SK-N-MC (cell line): ENCODE measurements around the gene PIERCE2.

Experiments
- EZH2 ChIP-seq: fragments of 200-600 bp; sonication (generic); IDR thresholded peaks from one replicate; pipeline ENCODE4 v1.6.1; 2017; ENCODE audit warnings: antibody characterized with exemption
- FOXP2 ChIP-seq: optimal IDR thresholded peaks from 2 replicates; pipeline ENCODE3; 2011; ENCODE audit warnings: mild to moderate bottlenecking, moderate library complexity; ENCODE audit not compliant: insufficient read depth; ENCODE audit errors: extremely low read length, control extremely low read depth
- POLR2AphosphoS5 ChIP-seq: IDR thresholded peaks from 2 replicates; pipeline ENCODE4 v1.6.1; 2012; ENCODE audit warnings: mild to moderate bottlenecking, low read depth, low read length, borderline replicate concordance

DNA sequence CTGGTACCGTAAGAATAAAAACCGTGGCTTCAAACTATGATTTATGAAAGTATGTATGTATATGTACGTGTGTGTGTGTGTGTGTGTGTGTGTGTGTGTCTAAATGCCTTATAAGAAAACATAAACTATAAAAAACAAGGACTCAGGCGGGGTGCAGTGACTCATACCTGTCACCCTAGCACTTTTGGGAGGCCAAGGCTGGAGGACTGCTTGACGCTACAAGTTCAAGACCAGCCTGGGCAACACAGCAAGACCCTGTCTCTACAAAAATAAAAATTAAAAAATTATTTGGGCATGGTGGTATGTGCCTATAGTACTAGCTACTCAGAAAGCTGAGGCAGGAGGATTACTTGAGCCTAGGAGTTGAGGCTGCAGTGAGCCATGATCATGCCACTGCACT, 29.2 kb upstream of the PIERCE2 start:
- TF ChIP-seq EZH2 (no peak), POLR2AphosphoS5 (no peak), FOXP2 (no peak)
